HEK293 (cell line): ENCODE measurements around the gene REC8.

Source experiments
- HOXC10 ChIP-seq: sonication (generic); formaldehyde crosslinking; IDR thresholded peaks from 2 replicates; pipeline ENCODE4 v1.8.1; 2023; ENCODE audit warnings: mild to moderate bottlenecking, missing genetic modification reagents
- OVOL3 ChIP-seq: fragments of 450-650 bp; formaldehyde crosslinking; IDR thresholded peaks from 2 replicates; pipeline ENCODE4 v1.5.1; 2016; ENCODE audit warnings: missing biosample characterization, missing genetic modification characterization
- SALL2 ChIP-seq: fragments of 450-650 bp; formaldehyde crosslinking; IDR thresholded peaks from 2 replicates; pipeline ENCODE4 v1.5.0; 2017; ENCODE audit warnings: missing biosample characterization, mild to moderate bottlenecking, missing genetic modification characterization, borderline replicate concordance
- SETDB1 ChIP-seq: IDR thresholded peaks from one replicate; pipeline ENCODE4 v1.6.1; 2017; ENCODE audit warnings: mild to moderate bottlenecking, low read length, moderate library complexity, mixed read lengths; ENCODE audit not compliant: insufficient read length
- ZBTB1 ChIP-seq: fragments of 450-650 bp; formaldehyde crosslinking; IDR thresholded peaks from 2 replicates; pipeline ENCODE4 v1.5.1; 2016; ENCODE audit warnings: missing biosample characterization, missing genetic modification characterization
- ZBTB7A ChIP-seq: fragments of 450-650 bp; formaldehyde crosslinking; IDR thresholded peaks from 2 replicates; pipeline ENCODE4 v1.5.1; 2016; ENCODE audit warnings: low read depth, missing biosample characterization, missing genetic modification characterization
- ZFP69B ChIP-seq: fragments of 450-650 bp; formaldehyde crosslinking; IDR thresholded peaks from 2 replicates; pipeline ENCODE4 v1.5.1; 2016; ENCODE audit warnings: missing biosample characterization, missing genetic modification characterization
- ZNF133 ChIP-seq: fragments of 450-650 bp; formaldehyde crosslinking; IDR thresholded peaks from 2 replicates; pipeline ENCODE4 v1.5.1; 2016; ENCODE audit warnings: missing biosample characterization, missing genetic modification characterization
- ZNF157 ChIP-seq: fragments of 450-650 bp; formaldehyde crosslinking; IDR thresholded peaks from 2 replicates; pipeline ENCODE4 v1.5.1; 2016; ENCODE audit warnings: missing biosample characterization, missing genetic modification characterization
- ZNF19 ChIP-seq: fragments of 450-650 bp; formaldehyde crosslinking; IDR thresholded peaks from 2 replicates; pipeline ENCODE4; 2016; ENCODE audit warnings: missing biosample characterization, missing genetic modification characterization, low read depth
- ZNF530 ChIP-seq: fragments of 450-650 bp; formaldehyde crosslinking; IDR thresholded peaks from 2 replicates; pipeline ENCODE4 v1.5.1; 2016; ENCODE audit warnings: low read depth, missing biosample characterization, missing genetic modification characterization
- ZNF549 ChIP-seq: fragments of 450-650 bp; IDR thresholded peaks from 2 replicates; pipeline ENCODE4 v1.5.1; 2018; ENCODE audit warnings: missing biosample characterization, missing genetic modification characterization, mild to moderate bottlenecking, inconsistent platforms, moderate library complexity
- ZNF626 ChIP-seq: fragments of 450-650 bp; sonication (Bioruptor Pico); formaldehyde crosslinking; IDR thresholded peaks from 2 replicates; pipeline ENCODE4 v1.5.1; 2018; ENCODE audit warnings: missing biosample characterization, missing genetic modification characterization, inconsistent platforms
- ZNF664 ChIP-seq: fragments of 450-650 bp; formaldehyde crosslinking; IDR thresholded peaks from 2 replicates; pipeline ENCODE4 v1.5.1; 2016; ENCODE audit warnings: missing biosample characterization, missing genetic modification characterization
- ZNF76 ChIP-seq: fragments of 450-650 bp; formaldehyde crosslinking; IDR thresholded peaks from 2 replicates; pipeline ENCODE4; 2016; ENCODE audit warnings: low read depth, missing biosample characterization, missing genetic modification characterization, borderline replicate concordance
- ZNF843 ChIP-seq: fragments of 450-650 bp; formaldehyde crosslinking; IDR thresholded peaks from 2 replicates; pipeline ENCODE4 v1.5.1; 2016; ENCODE audit warnings: missing biosample characterization, missing genetic modification characterization
- TF ChIP-seq, protein P1 (sequence below): fragments of 450-650 bp; formaldehyde crosslinking; IDR thresholded peaks from 2 replicates; pipeline ENCODE4 v1.5.1; 2016; ENCODE audit warnings: missing biosample characterization, missing genetic modification characterization
- TF ChIP-seq, protein P2 (sequence below): fragments of 450-650 bp; formaldehyde crosslinking; IDR thresholded peaks from 2 replicates; pipeline ENCODE4 v1.5.1; 2016; ENCODE audit warnings: missing biosample characterization, missing genetic modification characterization
- TF ChIP-seq, protein P3 (sequence below): sonication (generic); formaldehyde crosslinking; IDR thresholded peaks from 2 replicates; pipeline ENCODE4 v1.8.1; 2022; ENCODE audit warnings: mild to moderate bottlenecking, moderate library complexity, missing genetic modification reagents
- TF ChIP-seq, protein P4 (sequence below): fragments of 450-650 bp; formaldehyde crosslinking; IDR thresholded peaks from 2 replicates; pipeline ENCODE4 v1.5.1; 2016; ENCODE audit warnings: missing biosample characterization, missing genetic modification characterization
- TF ChIP-seq, protein P5 (sequence below): fragments of 450-650 bp; formaldehyde crosslinking; IDR thresholded peaks from 2 replicates; pipeline ENCODE4 v1.5.1; 2016; ENCODE audit warnings: missing biosample characterization, missing genetic modification characterization
- TF ChIP-seq, protein P6 (sequence below): fragments of 450-650 bp; formaldehyde crosslinking; IDR thresholded peaks from 2 replicates; pipeline ENCODE4 v1.5.1; 2016; ENCODE audit warnings: missing biosample characterization, missing genetic modification characterization
- TF ChIP-seq, protein P7 (sequence below): fragments of 450-650 bp; formaldehyde crosslinking; IDR thresholded peaks from 2 replicates; pipeline ENCODE4 v1.5.1; 2016; ENCODE audit warnings: missing biosample characterization, missing genetic modification characterization, low read depth
- TF ChIP-seq, protein P8 (sequence below): fragments of 450-650 bp; formaldehyde crosslinking; IDR thresholded peaks from 2 replicates; pipeline ENCODE4 v1.5.1; 2016; ENCODE audit warnings: missing biosample characterization, missing genetic modification characterization

Gene REC8

DNA sequence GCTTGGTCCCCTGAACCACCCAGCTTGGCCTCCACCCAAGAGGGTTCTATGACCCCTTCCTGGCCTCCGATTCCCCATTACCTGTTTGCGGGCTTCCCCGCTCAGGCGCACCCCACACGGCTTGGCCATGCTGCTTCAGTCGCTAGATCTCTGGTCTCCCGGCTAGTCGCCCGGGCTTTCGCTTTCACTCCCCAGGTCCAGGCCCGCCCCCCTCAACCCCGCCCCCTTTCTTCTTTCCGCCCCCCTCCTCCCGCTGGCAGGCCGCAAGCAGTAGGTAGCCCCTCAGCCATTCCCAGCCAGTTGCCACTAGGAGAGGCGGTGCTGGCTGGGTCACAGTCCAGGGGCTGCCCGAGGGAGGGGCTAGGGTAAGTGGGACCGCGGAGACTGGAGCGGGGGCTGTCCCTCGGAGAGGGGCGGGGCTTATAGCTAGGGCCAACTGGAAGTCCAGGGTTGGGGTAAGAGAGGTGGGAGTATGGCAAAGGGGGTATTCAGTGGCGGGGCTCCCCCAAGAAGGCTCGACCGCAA lies 25.4 kb upstream of the REC8 start, which contains the start of gene PSME2 (continued):
- TF ChIP-seq, protein P1, sequence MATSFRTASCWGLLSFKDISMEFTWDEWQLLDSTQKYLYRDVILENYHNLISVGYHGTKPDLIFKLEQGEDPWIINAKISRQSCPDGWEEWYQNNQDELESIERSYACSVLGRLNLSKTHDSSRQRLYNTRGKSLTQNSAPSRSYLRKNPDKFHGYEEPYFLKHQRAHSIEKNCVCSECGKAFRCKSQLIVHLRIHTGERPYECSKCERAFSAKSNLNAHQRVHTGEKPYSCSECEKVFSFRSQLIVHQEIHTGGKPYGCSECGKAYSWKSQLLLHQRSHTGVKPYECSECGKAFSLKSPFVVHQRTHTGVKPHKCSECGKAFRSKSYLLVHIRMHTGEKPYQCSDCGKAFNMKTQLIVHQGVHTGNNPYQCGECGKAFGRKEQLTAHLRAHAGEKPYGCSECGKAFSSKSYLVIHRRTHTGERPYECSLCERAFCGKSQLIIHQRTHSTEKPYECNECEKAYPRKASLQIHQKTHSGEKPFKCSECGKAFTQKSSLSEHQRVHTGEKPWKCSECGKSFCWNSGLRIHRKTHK (tag by site-specific recombination) = no peak
- TF ChIP-seq, protein P2, sequence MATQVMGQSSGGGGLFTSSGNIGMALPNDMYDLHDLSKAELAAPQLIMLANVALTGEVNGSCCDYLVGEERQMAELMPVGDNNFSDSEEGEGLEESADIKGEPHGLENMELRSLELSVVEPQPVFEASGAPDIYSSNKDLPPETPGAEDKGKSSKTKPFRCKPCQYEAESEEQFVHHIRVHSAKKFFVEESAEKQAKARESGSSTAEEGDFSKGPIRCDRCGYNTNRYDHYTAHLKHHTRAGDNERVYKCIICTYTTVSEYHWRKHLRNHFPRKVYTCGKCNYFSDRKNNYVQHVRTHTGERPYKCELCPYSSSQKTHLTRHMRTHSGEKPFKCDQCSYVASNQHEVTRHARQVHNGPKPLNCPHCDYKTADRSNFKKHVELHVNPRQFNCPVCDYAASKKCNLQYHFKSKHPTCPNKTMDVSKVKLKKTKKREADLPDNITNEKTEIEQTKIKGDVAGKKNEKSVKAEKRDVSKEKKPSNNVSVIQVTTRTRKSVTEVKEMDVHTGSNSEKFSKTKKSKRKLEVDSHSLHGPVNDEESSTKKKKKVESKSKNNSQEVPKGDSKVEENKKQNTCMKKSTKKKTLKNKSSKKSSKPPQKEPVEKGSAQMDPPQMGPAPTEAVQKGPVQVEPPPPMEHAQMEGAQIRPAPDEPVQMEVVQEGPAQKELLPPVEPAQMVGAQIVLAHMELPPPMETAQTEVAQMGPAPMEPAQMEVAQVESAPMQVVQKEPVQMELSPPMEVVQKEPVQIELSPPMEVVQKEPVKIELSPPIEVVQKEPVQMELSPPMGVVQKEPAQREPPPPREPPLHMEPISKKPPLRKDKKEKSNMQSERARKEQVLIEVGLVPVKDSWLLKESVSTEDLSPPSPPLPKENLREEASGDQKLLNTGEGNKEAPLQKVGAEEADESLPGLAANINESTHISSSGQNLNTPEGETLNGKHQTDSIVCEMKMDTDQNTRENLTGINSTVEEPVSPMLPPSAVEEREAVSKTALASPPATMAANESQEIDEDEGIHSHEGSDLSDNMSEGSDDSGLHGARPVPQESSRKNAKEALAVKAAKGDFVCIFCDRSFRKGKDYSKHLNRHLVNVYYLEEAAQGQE (tag by site-specific recombination) = 0 out of 2 replicates have a peak, but pooled peaks have one; percentile 51
- TF ChIP-seq ZNF664 = no peak
- no peak for TF ChIP-seq SALL2
- no peak for TF ChIP-seq ZNF843 (tag by site-specific recombination)
- TF ChIP-seq SETDB1 = no peak
- TF ChIP-seq, protein P3, sequence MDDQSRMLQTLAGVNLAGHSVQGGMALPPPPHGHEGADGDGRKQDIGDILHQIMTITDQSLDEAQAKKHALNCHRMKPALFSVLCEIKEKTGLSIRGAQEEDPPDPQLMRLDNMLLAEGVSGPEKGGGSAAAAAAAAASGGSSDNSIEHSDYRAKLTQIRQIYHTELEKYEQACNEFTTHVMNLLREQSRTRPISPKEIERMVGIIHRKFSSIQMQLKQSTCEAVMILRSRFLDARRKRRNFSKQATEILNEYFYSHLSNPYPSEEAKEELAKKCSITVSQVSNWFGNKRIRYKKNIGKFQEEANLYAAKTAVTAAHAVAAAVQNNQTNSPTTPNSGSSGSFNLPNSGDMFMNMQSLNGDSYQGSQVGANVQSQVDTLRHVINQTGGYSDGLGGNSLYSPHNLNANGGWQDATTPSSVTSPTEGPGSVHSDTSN (CRISPR knock-in tag) = no peak; the same call in 1 of the 2 replicates
- TF ChIP-seq ZFP69B (tag by site-specific recombination) = peak; percentile 41; the same call in 1 of the 2 replicates
- TF ChIP-seq, protein P4, sequence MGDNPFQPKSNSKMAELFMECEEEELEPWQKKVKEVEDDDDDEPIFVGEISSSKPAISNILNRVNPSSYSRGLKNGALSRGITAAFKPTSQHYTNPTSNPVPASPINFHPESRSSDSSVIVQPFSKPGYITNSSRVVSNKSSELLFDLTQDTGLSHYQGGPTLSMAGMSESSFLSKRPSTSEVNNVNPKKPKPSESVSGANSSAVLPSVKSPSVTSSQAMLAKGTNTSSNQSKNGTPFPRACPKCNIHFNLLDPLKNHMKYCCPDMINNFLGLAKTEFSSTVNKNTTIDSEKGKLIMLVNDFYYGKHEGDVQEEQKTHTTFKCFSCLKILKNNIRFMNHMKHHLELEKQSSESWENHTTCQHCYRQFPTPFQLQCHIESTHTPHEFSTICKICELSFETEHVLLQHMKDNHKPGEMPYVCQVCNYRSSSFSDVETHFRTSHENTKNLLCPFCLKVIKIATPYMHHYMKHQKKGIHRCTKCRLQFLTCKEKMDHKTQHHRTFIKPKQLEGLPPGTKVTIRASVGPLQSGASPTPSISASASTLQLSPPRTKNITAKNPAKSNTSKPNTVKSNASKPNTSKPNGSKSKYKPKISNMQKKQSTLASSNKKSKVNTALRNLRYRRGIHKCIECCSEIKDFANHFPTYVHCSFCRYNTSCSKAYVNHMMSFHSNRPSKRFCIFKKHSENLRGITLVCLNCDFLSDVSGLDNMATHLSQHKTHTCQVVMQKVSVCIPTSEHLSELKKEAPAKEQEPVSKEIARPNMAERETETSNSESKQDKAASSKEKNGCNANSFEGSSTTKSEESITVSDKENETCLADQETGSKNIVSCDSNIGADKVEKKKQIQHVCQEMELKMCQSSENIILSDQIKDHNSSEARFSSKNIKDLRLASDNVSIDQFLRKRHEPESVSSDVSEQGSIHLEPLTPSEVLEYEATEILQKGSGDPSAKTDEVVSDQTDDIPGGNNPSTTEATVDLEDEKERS = no peak
- no peak for TF ChIP-seq ZBTB7A (tag by site-specific recombination)
- no peak for TF ChIP-seq ZNF549 (tag by site-specific recombination)
- TF ChIP-seq ZNF626 (tag by site-specific recombination) = no peak
- TF ChIP-seq OVOL3 = no peak
- TF ChIP-seq, protein P5, sequence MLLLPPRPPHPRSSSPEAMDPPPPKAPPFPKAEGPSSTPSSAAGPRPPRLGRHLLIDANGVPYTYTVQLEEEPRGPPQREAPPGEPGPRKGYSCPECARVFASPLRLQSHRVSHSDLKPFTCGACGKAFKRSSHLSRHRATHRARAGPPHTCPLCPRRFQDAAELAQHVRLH = no peak
- TF ChIP-seq ZBTB1 (tag by site-specific recombination) = no peak
- no peak for TF ChIP-seq ZNF157
- no peak for TF ChIP-seq ZNF530 (tag by site-specific recombination)
- no peak for TF ChIP-seq ZNF19
- TF ChIP-seq, protein P6, sequence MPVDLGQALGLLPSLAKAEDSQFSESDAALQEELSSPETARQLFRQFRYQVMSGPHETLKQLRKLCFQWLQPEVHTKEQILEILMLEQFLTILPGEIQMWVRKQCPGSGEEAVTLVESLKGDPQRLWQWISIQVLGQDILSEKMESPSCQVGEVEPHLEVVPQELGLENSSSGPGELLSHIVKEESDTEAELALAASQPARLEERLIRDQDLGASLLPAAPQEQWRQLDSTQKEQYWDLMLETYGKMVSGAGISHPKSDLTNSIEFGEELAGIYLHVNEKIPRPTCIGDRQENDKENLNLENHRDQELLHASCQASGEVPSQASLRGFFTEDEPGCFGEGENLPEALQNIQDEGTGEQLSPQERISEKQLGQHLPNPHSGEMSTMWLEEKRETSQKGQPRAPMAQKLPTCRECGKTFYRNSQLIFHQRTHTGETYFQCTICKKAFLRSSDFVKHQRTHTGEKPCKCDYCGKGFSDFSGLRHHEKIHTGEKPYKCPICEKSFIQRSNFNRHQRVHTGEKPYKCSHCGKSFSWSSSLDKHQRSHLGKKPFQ (tag by site-specific recombination) = no peak
- no peak for TF ChIP-seq ZNF76 (tag by site-specific recombination)
- TF ChIP-seq ZNF133 (tag by site-specific recombination) = no peak
- no peak for TF ChIP-seq HOXC10
- TF ChIP-seq, protein P7, sequence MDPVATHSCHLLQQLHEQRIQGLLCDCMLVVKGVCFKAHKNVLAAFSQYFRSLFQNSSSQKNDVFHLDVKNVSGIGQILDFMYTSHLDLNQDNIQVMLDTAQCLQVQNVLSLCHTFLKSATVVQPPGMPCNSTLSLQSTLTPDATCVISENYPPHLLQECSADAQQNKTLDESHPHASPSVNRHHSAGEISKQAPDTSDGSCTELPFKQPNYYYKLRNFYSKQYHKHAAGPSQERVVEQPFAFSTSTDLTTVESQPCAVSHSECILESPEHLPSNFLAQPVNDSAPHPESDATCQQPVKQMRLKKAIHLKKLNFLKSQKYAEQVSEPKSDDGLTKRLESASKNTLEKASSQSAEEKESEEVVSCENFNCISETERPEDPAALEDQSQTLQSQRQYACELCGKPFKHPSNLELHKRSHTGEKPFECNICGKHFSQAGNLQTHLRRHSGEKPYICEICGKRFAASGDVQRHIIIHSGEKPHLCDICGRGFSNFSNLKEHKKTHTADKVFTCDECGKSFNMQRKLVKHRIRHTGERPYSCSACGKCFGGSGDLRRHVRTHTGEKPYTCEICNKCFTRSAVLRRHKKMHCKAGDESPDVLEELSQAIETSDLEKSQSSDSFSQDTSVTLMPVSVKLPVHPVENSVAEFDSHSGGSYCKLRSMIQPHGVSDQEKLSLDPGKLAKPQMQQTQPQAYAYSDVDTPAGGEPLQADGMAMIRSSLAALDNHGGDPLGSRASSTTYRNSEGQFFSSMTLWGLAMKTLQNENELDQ = no peak
- TF ChIP-seq, protein P8, sequence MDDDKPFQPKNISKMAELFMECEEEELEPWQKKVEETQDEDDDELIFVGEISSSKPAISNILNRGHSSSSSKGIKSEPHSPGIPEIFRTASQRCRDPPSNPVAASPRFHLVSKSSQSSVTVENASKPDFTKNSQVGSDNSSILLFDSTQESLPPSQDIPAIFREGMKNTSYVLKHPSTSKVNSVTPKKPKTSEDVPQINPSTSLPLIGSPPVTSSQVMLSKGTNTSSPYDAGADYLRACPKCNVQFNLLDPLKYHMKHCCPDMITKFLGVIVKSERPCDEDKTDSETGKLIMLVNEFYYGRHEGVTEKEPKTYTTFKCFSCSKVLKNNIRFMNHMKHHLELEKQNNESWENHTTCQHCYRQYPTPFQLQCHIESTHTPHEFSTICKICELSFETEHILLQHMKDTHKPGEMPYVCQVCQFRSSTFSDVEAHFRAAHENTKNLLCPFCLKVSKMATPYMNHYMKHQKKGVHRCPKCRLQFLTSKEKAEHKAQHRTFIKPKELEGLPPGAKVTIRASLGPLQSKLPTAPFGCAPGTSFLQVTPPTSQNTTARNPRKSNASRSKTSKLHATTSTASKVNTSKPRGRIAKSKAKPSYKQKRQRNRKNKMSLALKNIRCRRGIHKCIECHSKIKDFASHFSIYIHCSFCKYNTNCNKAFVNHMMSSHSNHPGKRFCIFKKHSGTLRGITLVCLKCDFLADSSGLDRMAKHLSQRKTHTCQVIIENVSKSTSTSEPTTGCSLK (tag by site-specific recombination) = no peak
